GM21515 (cell line): ENCODE results near the gene ASPM.
"Not testable (repeated sequence)": the region's sequence is repeated elsewhere in the genome, so short reads cannot be mapped to it uniquely, and the experiment has no call there.

Experiments
- ATAC-seq: cut with Tn5 transposase; IDR thresholded peaks from one replicate; pipeline ENCODE4 v1.9.1; 2021; ENCODE audit not compliant: unreplicated experiment

Gene ASPM

DNA sequence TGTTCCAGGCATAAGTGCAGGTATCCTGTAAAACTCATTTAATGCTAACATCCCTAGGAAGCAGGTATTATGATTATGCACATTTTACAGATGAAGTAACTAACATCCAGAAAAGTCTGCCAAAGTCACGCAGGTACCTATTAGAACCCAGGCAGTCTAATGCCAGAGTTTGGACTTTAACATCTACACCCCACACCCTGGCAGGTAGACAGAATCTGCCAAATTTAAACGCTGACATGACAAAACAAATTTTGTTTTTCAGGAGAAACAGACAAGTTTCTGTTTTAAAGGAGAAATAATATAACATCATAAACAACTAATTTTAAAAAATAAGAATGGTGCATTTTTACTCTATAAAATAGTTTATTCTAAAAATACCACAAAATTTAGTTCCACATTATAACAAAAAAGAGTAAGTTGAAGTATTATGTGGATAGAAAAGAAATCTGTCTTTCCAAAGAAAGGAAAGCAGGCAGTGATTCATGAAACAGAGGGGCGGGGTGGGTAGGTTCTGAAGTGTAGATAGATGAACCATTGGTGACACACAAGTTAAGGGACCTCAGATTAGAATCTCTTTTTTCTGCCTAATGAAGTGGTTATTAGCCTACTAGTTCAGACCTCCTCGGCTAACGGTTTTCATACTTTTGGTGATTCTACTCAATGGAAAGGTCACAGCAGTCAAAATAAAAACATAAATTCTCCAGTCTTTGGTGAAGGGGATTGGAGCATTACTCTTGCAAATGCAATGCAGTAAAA is 1.7 kb downstream of the ASPM start:
- no peak for ATAC-seq

DNA sequence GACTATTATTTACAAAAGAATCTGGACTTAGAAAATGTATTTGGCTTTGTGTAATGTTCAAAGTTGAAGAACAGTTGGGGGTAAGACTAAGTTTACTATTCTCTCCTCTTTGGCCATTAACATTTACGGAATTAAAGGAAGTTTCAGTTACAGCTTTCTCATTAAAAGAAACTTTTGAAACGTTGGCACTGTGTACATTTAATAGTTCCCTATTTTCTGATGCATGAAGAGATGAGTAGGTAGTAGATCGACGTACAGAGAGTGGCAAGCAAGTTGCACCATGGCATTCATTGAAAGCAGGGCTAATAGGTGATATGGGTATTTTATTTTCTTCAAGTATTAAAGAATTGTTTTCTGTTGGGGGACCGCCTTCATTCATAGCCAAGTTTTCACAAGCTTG is 3.2 kb downstream of the ASPM start:
- ATAC-seq: no peak

DNA sequence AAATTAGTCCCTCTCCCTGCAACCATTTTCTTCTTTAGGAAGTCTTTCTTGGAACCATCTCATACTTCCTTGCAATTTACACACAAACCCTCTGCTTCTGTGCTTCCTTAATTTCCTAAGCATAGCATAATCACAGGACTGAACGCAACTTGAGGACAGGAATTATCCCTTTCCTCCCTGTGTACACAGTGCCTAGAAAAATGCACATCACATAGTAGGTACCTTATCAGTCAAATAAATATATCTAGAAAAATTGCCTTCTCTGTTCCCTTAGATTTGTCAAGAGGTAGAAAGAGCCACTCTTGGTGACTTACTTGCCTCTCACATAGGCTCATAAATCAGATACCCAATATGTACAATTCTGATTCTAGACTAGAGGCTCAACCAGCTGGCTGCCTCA is 4.9 kb downstream of the ASPM start:
- ATAC-seq: no peak

DNA sequence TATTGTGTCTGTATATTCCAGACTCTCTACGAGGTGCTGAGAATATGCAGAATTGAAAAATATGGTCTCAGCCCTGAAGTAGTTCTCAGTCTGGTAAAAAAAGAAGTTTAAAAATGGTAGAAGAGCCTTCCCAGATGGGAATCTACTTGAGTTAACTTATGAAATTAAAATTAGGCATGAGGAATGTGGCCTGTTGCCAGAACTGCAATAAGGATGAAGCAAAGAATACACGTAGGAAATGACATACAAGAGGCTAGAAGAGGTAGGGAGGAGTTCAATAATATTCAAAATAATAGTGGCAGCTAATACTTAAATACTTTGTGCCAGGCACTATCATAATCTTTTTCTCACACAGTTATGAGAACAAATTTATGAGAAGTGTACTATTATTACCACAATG is 6.3 kb downstream of the ASPM start:
- no peak for ATAC-seq

DNA sequence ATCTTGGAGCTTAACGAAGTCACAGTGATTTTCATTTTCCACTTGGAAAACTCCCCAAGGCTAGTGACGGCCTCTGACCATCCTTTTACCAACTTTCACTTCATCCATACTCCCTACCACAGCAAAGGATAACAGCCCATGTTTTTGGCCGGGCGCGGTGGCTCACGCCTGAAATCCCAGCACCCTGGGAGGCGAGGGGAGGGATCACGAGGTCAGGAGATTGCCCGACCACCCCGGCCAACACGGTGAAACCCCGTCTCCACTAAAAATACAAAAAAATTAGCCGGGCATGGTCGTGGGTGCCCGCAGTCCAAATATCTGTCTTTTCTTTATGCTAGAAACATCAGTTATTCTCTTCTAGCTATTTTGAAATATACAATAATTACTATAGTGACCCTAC is 7.3 kb downstream of the ASPM start:
- ATAC-seq: no peak

DNA sequence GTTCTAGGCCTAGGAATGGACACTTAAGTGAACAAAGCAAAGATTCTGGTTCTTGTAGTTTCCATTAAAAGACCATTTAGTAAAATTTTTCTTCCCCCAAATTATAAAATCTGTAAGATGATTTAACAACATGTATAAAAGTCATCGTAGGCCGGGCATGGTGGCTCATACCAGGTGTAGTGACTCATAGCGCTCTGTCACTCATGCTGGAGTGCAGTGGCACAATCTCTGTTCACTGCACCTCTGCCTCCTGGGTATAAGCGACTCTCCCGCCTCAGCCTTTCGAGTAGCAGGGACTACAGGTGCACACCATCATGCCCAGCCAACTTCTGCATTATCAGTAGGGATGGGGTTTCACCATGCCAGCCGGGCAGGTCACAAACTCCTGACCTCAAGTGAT is 9.1 kb downstream of the ASPM start:
- ATAC-seq: no peak

DNA sequence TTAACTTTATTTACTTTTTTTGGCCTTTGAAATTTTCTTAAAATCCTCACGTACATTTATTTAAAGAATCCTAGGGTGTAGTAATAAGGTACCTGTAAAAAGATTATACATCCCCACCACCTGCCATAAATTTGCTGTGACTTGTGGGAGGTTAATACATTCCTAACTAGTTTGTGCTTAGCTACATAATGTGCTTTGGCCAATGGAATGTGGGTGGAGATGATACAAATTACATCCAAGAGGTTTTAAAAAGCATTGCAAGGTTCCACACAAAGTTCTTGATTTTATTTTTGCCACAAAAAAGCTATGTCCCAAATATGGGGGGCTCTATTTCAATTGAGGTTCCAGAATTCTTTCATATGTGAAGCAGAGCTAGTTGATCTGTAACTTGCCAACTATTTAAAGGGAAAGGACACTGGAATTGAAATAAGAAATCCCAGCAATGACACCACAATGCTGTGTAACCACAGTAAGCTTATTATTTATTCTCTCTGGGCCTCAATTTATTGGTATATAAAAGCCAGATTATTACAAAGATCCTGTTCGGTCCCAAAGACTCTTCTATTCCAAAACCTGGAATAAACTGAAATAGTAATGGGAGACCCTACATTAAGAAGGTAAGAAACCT is 15.7 kb downstream of the ASPM start:
- no peak for ATAC-seq

DNA sequence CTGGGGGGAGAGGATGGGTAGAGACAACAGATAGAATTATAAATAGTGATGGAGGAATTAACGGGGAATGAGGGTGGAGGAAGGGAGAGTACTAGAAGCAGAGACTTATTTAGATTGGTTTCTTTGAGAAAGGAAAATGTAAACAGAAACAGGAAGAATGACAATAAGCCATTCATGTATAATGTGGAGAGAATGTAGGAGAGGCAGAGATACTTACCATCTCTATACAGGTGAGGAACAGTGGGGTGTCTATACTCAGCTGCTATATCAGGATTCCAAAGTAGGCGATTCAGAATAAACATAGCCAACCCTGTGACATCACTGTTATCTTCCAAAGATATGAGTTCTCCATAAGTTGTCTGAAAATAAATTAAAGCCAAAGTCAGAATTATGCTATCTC is 16.8 kb downstream of the ASPM start:
- no peak for ATAC-seq

DNA sequence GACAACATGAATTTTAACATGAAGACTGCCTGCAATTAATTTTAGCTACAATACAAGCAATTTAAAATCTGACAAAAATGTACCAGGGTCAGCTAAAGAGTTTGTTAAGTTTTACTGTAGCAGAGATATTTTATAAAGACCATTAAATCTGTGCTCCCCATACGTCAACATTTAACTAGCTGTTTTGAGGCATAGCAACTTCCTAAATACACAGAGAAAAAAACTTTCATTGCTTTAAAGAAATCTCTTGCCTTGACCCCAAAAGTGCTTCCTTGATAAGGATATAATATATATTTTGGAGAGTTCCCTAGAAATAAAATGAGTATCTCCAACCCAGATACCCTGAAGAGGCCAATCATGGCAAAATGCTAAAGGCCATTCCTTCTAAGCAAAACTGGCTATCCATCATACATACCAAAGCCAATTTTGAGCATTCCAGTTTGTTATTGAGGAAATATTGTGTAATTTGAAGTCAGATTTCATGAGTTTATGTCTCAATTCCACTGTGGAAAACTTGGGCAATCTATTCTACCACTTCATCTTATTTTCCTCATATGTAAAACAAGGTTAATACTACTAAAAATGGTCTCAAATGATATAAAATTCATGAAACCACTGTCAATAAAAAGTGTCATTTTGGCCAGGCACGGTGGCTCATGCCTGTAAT is 19.1 kb downstream of the ASPM start:
- ATAC-seq: no peak

DNA sequence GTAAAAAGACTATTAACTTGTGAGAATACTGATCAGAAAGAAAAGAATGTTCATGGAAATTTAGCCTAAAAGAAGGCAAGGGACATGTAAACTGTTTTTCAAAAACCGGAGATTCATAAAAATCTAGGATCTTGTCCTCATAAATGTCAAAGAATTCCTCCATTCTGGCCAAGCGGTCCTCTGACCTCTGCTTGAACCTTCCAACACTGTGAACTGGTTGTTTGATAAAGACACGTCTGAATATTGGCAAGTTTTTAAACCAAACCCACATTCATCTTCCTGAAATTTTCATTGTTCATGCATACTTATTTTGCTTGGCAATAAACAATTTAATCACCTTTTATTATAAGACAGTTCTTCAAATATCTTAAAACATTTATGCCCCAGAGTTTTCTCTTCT is 19.8 kb downstream of the ASPM start:
- ATAC-seq: no peak

DNA sequence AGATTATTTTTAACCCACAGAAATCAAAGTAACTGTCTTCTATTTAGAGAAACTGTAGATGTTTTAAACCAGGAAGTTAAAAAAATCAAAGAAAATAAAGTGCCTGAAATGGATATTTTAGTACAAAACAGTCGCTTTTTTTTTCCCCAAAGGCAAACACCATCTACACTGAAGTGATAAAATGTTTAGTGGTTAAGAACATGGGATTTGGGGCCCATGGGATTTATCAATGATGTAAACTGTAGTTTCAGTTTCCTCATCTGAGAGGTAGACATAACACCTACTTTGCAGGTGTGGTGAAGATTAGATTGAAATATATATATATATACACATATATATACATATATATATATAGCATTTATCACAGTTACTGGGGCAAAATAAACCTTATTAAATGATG is 22.1 kb downstream of the ASPM start:
- no peak for ATAC-seq

DNA sequence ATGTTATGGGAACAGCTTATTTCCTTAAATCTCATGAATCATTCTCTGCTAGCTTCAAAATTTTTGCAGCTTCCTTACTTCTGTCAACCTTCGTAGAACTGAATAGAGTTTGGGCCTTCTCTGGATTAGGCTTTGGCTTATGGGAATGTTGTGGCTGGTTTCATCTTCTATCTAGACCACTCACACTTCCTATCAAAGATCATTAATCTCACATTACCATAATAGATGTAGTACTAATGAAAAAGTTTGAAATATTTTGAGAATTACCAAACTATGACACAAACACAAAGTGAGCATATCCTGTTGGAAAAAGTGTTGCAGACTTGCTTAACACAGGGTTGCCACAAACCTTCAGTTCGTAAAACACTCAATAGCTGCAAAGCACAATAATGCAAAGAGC is 30.3 kb downstream of the ASPM start:
- no peak for ATAC-seq

DNA sequence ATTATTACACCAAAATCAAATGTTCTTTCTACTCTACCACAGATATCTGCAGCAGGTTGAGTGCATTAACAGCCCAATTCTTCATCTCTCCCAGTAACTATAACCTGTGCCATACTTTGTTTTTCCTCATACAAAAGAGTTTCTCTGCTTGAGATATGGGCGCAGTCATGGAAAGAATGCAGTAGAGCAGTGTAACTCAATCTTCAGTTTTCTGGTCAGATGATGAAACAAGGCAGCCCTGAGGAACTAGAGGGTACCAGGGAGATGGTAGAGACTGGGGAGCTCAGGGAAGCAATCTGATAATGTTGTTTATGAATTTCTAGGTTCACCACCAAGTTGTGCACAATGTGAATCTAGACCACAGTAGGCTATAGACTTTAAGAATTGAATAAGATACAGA is 39.6 kb downstream of the ASPM start:
- ATAC-seq: no peak

DNA sequence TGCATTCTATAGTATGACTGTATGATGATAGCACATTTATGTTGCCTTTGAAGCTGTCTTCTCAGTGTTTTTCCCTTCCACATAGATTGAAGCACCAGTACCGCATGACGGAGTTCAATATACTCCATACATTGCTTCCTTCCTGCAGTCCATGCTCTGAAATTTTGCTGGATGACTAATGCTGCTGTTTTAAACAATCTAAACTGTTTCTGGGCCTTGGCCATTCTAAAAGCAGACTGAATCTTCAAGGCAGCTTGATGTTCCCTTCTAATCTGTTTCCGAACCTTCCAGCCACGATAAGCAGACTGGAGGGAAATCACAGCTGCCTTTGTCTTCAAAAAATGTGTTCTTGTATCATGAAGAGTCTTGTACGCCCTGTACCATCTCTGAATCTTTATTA is 43.2 kb downstream of the ASPM start:
- no peak for ATAC-seq

DNA sequence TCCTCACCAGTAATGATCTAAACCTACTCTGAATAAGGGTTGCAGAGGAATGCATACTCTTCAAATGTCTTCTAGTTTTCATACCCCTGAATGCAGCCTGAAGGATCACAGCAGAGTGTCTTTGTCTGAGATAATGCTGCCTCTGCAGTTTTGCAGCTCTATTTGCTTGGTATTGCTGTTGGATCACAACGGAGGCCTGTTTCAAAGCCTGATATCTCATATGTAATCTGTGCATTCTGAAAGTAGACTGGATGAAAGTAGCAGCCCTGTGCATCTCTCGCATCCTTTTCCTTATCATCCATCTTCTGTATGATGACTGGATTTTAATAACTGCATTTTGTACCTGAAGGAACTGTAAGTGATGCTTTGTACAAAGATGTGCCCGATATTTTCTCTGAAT is 44.5 kb downstream of the ASPM start:
- no peak for ATAC-seq

DNA sequence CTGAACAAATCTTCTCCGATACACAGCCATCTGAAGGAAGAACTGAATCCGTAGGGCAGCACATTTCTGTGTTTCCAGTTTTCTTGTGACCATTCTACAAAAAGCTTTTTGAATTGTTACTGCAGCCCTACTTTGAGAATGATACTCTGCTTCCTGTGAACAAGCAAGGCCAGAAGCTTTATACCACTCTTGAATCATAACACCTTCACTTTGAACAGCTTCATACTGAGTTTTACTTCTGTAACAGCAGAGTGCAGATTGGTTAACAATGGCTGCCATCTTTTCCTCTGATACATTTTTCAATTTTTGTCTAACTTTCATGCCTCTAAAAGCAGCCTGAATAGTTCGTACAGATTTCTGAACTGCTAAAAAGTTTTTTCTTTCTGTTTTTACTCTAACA is 45.8 kb downstream of the ASPM start:
- ATAC-seq: no peak

DNA sequence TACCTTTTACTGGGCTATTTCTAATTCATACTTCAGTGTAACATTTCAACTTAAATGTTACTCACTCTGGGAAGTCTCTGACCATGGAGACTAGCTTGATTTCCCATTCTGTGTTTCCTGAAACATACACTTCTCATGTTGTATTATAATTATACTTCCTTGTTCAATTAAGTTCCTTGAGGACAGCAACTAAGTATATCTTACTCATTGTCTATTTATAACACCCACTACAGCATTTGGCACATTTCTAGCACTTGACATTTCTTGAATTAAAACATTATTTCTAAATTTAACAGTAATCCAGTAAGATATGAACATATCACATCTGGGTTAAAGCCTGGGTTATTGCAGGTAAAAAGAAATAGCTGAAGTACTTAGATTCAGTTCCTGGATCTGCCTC is 47.0 kb downstream of the ASPM start:
- ATAC-seq: no peak

DNA sequence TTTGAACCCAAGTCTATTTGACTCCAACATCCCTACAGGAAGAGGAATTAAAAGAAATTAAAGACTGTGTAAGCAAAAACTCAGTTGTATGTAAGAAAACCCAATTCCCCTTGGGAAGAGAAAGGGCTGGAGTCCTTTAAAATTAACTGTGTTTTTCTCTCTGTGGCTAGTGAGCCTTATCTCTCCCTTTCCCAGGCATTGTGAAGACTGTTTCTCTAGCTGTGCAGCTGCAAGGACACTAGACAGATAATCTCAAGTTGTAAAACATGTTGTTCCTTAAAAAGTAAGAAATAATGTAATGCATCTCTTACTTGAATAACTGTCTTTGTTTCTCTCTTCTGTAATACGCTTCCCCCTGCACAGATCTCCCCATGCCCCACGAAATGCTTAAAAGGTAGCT is 49.5 kb downstream of the ASPM start:
- ATAC-seq: not testable (repeated sequence)

DNA sequence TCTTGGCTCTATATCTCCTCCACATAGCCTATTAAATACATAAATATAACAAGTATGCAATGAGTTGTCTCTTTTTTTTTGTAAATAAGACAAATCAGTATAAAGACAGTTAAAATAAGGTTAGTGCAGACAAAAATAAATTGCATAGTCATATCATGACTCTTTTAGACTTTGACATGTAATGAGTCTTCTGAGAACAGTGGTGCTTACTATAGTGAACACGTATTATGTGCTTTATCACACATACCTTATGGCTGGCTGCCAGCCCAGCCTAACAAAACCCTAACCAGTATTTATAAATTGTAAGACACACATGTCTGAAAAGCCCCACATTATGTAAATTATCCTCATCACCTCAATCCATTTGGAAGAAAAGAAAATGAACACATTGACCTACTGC is 50.3 kb downstream of the ASPM start:
- ATAC-seq: no peak

DNA sequence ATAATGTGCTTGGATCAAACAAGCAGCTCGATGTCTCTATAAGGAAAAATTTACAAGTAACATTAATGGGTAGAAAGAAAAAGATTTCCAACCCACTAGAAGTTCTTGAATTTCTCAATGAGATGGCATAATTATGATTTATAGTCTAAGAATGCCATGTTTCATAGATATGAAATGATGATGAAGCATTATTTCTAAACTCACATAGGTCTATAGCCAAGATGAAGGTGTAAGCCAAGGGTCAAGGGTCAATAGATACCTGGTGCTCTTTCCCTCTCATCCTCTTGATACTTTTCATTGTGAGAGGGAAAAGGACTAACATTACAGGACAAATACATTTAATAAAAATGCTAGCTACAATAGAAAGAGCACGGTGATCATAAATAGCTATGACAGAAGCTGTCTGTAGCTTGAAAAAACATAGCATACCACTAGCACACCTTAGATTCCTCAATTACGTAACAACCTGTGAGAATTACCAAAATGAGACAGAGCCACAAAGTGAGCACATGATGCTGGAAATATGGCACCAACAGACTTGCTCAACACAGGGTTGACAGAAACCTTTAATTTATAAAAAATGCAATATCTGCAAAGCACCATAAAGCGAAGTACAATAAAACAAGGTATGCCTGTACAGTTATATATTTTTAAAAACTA is 53.1 kb downstream of the ASPM start:
- ATAC-seq: no peak

DNA sequence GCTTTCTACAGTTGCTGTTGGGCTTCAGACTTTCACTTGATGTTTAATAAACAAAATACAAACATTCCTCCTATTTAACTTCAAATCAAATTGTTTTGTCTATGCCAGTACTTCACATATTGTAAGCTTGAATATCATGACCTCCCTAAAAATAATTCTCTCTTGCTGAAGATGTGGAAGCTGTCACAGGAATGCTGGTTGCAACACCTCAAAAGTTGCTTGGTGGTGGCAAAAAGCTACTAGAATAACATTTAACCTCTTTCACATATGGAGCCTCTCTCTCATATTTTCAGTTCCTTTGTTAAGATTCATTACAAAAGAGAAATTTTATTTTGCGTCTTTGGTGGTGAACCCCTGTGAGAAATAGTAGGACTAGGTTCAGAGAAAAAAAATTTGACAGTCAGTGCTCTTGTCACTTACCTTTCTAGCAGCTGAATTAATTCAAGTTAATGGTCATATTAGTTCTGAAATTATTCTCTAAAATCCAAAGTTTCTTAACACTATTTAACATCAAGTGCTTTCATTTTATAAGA is 53.9 kb downstream of the ASPM start:
- no peak for ATAC-seq

DNA sequence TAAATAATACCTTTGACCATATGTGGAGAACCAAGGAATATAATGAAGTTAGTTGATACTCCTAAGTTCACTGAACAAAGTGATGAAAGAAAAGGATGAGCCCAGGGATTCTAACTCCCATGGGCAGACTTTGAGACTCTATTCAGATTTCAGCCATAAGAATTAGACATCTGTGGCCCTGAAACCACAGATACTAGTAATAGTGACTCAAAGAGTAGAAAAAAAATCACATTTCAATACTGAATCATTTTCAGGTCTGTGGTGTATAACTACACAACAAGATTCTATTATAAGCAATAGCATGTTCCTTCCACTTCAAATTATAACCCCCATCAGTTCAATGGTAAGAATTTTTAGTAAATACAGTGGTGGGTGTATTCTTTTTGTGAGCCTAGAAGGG is 63.0 kb downstream of the ASPM start:
- ATAC-seq: no peak
